Omental fat pad (tissue), 4 donors: ENCODE measurements around the gene PGAM1. TPM values are rescaled to one million over a fixed set of nuclear protein-coding genes. Genes with fewer than 3 reads are reported as not detected.
A peak's percentile ranks its signal among the peaks of the same experiment; 100 is the strongest.

ENCODE experiments used
- ATAC-seq: fragments of 150-250 bp; one replicate; pipeline ENCODE4 v1.9.1; 2016; ENCODE audit warnings: mild to moderate bottlenecking, moderate library complexity; ENCODE audit not compliant: low FRiP score
- DNase-seq: peaks from one replicate; pipeline ENCODE4 v3.0.0-alpha.2; 2019; ENCODE audit warnings: low spot score
- CTCF ChIP-seq, 3 donors: fragments of 450-650 bp; IDR thresholded peaks; one replicate each; pipeline ENCODE4 v1.5.1; 2016 to 2017; ENCODE audit warnings: antibody characterized with exemption in 3 of 3, mild to moderate bottlenecking in 3 of 3, moderate library complexity in 2 of 3
- total RNA-seq, 4 donors: library from RNA; depleted of rRNA; stranded (reverse); fragments of >200 nt; gene quantifications; one replicate each; pipeline ENCODE4 v1.1.0, GENCODE V29; 2016

The PGAM1 gene
- total RNA-seq, 4 donors from 2014 or later, result 158 to 217 (median 207) TPM

- ATAC-seq (no peak), DNase-seq (no peak)
- TF ChIP-seq CTCF (IDR thresholded peaks at IDR 0.05), result no peak
Observed at GRCh38 chr10:97456034-97456685, 30.2 kb downstream of the PGAM1 start.

GRCh38 chr10:97456686-97457065 is 30.7 kb downstream of the PGAM1 start:
- no peak for DNase-seq
- no peak for ATAC-seq
- no peak for TF ChIP-seq CTCF (IDR thresholded peaks at IDR 0.05)

- no peak for ATAC-seq
- DNase-seq, result no peak
- no peak for TF ChIP-seq CTCF (IDR thresholded peaks at IDR 0.05)
Observed at GRCh38 chr10:97459111-97459510, 33.1 kb downstream of the PGAM1 start.

DNA sequence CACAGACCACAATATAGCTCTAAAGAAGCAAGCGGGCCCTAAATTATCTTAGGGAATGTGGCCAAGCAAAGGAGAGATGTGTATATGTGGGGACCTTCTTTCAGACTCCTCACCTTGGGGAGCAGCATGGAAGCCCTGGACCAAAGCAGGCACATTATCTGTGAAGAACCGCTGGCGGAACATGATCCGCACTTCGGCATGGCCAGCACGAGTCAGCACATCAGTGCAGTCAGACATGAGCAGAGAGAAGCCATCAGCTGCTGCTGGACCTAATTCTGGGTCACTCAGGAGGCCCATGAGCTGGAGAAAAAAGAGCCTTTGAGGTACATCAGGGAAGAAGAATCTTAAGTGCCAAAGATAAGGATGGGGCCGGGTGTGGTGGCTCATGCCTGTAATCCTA is 33.9 kb downstream of the PGAM1 start:
- ATAC-seq (no peak), DNase-seq (no peak)
- no peak for TF ChIP-seq CTCF (IDR thresholded peaks at IDR 0.05)

DNA sequence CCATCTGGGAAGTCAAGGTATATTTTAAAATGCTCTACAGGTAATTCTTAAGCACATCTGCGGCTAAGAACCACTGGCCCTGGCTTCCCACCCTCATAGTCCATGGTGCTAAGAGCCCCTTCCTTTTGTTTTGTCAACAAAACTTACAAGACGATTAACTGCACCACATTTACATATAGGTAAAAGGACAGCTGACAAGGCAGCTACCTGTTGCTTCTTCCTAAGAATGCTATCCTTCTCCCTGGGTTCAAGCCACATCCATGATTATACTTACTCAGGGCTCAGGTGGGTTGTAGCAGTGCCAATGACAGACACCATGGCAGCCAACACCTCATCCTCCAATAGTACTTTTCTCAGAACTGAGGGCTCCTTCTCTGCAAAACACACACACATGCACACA is 36.3 kb downstream of the PGAM1 start:
- ATAC-seq (no peak), DNase-seq (no peak)
- TF ChIP-seq CTCF (IDR thresholded peaks at IDR 0.05), result no peak

- no peak for DNase-seq
- ATAC-seq, result peak; percentile 62
- TF ChIP-seq CTCF (IDR thresholded peaks at IDR 0.05), result peak in 2 of 3 donors; percentile 5 to 74
Observed at GRCh38 chr10:97463363-97464132, 37.6 kb downstream of the PGAM1 start.

DNA sequence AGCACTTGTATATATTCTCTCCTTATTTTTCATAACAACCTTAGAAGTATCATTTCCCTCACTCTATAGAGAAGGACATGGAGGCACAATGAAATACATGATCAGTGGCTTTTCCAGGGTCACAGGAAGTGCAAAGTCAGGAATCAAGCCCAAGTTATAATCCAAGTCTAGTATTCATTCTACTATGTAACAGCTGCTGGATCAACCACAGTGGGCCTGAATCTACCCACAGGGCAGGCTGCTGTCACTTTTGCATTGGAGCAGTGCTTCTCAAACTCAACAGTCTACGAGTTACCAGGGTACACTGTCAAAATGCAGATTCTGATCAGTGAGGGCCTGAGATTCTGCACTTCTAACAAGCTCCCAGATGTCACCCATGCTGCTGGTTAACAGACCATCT is 38.2 kb downstream of the PGAM1 start:
- no peak for ATAC-seq
- TF ChIP-seq CTCF (IDR thresholded peaks at IDR 0.05), result no peak
- no peak for DNase-seq
